NCI-H524 (cell line): ENCODE results near the gene GPR62.

Experiments used
- DNase-seq, 2 experiments: peaks; one replicate each; lab custom pipeline; 2025; lab: John Stamatoyannopoulos, UW

GPR62 gene

DNA sequence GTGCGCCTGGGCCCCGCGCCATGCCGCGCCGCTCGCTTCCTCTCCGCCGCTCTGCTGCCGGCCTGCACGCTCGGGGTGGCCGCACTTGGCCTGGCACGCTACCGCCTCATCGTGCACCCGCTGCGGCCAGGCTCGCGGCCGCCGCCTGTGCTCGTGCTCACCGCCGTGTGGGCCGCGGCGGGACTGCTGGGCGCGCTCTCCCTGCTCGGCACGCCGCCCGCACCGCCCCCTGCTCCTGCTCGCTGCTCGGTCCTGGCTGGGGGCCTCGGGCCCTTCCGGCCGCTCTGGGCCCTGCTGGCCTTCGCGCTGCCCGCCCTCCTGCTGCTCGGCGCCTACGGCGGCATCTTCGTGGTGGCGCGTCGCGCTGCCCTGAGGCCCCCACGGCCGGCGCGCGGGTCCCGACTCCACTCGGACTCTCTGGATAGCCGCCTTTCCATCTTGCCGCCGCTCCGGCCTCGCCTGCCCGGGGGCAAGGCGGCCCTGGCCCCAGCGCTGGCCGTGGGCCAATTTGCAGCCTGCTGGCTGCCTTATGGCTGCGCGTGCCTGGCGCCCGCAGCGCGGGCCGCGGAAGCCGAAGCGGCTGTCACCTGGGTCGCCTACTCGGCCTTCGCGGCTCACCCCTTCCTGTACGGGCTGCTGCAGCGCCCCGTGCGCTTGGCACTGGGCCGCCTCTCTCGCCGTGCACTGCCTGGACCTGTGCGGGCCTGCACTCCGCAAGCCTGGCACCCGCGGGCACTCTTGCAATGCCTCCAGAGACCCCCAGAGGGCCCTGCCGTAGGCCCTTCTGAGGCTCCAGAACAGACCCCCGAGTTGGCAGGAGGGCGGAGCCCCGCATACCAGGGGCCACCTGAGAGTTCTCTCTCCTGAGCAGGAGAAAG, 951 bp downstream of the GPR62 start:
- DNase-seq = peak; percentile 12 to 35

DNA sequence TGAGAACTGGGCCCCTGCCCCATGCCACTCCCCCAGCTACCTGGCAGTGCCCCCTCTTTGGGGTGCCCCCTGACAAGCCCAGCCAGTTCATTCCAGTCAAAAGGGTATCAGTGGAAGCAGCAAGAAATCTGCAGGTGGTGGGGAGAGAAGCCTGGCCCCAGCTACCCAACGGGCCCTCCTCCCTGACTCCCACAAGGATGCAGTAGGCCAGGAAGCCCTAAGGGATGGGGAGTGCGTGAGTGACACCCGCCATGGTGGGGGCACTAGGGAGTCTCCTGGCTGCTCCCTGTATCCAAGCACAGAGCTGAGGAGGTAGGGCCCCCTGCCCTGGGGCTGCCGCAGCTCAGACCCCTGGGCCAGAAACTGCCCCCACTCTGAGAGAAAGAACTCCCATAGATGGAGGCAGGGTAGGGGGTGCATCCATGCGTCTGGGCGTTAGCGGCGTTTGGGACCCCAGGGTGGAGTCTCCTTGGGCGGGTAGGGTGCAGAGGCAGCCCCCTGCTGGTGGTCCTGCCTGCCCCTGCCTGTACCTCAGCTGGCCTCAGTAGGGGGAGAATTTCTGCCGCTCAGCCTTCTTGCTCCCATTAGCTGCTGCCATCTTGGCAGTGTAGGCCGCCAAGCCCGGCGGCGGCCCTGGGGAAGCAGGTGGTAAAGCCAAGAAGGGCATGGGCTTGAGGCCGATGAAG, 2.5 kb downstream of the GPR62 start:
- no peak for DNase-seq

- DNase-seq = no peak
Observed at GRCh38 chr3:51958603-51959521, 3.7 kb downstream of the GPR62 start.

- DNase-seq = no peak
Observed at GRCh38 chr3:51959651-51960050, 4.5 kb downstream of the GPR62 start.

DNA sequence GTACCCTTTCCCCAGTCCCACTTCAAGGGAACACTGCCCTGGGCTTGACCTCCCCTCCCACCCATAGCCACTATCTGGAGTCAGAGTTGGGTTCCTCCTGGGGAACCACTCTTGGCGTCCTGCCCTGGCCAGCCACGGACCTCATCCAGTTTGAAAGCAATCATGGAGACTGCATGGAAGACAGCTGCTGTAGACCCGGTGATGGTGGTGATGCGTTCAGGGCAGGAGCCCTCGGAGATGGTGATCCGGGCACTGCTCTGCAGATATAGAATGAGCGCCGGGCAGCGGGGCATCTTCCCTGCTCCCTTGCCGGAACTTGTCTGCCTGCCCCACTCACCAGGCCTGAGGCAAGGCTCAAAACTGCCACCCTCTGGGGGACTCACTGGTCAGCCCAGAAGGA, 5.2 kb downstream of the GPR62 start:
- no peak for DNase-seq

DNA sequence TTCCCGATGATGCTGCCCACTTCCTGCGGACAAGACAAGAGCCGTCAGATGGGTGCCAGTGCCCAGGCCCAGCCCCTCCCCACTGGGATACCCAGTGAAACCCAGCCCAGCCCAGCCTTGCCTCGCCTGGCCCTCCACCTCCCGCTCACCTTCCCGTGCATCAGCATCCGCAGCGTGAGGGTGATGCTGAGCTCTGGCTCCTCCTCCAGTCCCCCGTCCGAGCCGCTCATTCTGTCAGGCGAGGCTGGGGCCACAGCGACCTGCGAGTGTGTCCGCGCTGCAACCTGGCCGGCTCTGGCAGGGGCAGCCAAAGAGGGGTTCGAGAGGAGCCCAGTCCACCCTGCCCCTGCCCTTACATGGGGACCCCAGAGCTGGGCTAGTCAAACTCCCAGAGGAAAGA, 5.8 kb downstream of the GPR62 start:
- no peak for DNase-seq

- DNase-seq = peak; percentile 91 to 95
Observed at GRCh38 chr3:51961602-51962569, 6.7 kb downstream of the GPR62 start.

- DNase-seq = peak; percentile 52 to 74
Observed at GRCh38 chr3:51962854-51963530, 7.8 kb downstream of the GPR62 start.

DNA sequence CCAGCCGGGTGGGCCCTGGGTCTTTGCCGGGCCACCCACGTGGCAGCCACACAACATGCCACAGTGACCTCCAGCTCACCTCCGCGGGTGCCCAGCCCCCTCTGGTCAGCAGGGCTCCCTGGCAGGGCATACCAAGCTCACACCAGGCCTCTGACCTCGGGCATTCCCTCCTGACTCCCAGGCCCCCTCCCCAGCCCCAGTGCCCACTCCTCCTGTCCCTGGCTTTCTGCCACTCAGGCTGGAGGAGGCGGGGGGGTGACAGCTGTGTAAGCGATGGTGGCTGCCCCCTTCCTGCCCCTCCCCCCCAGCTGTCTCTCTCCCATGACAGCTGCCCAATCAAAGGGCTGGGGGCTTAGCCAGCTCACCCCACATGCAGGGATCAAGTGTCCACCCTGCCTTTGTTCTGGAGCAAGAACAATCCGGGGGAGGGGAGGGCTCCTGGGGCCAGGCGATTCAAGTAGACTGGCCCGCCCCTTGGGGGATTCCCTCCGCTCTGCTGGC, 8.8 kb downstream of the GPR62 start:
- peak; percentile 97 to 98 for DNase-seq

- peak in 1 of 2 experiments; percentile 81 for DNase-seq
Observed at GRCh38 chr3:51964521-51964920, 9.3 kb downstream of the GPR62 start.

- DNase-seq = peak in 1 of 2 experiments; percentile 28
Observed at GRCh38 chr3:51966016-51966415, 10.8 kb downstream of the GPR62 start.

DNA sequence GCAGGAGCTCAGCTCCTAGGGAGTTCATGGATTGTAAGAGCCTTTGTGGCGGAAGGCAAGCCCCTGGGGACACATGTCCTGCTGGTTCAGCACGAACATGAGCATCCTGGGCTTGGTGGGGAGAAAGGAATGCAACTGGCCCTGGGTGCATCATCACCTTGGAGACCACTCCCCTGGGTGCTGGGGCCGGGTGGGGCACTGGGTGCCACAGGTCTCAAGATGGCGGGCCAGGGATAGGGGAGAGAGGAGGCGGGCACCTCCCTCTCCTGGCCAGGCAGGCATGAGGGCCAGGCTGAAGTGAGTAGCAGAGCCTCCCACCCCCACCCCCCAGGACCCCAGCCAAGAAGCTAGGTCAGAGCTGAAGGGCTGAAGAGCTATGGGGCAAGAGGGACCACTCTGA, 11.3 kb downstream of the GPR62 start:
- DNase-seq = peak; percentile 33 to 45

- DNase-seq = peak in 1 of 2 experiments; percentile 46
Observed at GRCh38 chr3:51966922-51967383, 11.8 kb downstream of the GPR62 start.

DNA sequence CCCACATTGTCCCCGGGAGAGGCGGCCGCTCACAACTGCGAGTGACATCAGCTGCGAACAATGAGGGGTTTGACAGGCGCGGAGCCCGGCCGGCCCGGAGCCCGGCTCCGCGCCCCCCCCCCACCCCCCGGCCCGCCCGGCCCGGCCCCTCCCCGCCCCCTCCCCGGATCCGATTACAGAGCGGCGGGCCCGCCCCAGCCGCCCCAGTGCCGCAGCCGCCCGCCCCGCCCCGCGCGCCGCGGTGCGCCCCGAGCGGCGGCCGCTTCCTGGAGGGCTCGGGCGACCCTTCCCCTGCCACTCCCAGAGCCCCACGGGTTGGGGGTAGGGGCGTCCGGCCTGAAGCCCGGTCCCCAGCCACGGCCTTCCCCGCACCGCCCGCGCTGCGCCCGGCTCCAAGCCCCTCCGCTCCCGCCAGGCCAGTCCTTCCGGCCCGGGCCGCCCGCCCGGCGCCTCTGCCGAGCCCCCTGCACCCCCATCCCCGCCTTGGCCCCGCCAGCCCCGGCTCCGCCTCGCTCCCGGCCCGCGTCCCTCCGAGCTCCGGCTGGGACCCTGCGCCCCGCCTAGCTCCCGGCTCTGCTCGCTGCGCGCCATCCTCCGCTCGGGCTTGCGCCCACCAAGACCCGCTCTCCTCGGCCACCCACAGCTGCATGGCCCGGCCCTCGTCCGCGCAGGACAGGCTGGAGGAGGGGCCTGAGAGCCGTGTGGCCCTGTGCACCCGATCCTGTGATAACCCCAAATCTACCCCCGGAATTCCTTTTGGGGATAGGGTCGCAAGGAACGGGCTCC, 12.4 kb downstream of the GPR62 start, which contains the start of gene PCBP4:
Gene PCBP4 (minus strand): TSS at position 71 of the 786 bp plus-strand sequence. CDS start 6,214 bp downstream, outside the sequence.
- DNase-seq = peak in 1 of 2 experiments; percentile 54

DNA sequence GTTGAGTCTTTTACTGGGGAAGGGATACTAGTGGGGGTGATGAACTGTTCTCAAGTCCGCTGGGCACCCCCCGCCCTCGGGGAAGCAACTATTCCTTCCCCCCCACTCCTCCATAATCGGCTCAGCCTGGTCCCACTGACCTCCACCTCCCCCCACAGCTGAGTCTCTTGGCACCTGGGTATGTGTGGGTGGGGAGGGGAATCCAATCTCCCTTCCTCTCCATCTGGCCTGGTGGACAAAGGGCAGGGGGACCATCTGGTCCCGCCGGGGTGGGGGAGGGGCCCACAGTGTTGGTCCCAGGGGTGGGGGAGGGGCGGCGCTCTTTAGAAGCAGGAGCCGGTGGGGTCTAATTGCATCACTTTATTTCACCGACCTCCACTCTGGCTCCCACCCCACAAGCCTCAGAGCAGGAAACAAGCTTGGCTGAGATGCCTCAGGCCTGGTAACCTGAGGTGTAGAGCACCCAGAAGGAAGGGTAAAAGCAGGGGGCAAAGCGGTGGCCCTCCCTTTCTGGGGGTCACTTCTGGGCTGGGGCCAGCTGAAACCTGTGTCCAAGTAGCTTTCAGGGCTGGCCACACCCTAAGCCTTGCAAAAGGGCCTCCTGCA, 13.1 kb downstream of the GPR62 start:
- peak; percentile 87 to 95 for DNase-seq

DNA sequence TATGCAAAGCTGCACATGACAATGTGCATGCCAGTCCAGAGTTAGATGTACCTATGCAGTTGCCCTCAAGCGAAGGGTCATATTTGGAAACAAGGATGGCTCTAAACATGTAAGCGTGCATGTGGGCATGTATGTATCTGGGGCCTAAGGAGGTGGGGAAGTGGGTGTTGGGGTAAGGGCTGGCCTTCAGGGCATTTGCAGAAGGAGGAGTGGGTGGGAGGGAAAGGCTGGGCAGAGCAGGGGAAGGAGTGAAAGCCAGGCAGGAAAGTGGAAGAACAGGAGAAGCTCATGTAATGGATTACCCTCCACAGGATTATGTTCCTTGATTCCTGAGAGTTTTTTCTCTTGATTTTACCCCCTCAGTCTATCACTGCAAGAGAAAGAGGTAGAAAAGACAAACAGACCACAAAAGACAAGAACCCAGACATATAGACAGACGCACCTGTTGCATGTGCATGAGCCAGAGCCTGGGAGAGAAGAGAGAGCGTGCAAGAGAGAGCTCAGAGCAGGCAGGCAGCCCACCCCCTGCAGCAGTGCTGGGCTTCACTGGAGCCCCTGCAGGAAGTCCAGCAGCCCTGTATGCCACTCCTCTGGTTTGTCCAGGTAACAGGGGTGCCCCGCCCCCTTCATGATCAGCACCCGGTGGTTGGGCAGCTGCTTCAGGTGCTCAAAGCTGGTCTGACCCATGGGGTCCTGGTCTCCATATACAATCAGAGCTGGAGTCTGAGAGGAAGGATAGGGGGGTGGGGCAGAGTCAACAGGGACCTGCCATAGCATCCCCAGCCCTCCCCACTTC, 13.9 kb downstream of the GPR62 start:
- peak in 1 of 2 experiments; percentile 54 for DNase-seq

- no peak for DNase-seq
Observed at GRCh38 chr3:51969841-51970240, 14.7 kb downstream of the GPR62 start.
